ENCODE measurements around the gene KRTAP7-1. TPM values are rescaled to one million over a fixed set of nuclear protein-coding genes. Genes with fewer than 3 reads are reported as not detected.

Gene KRTAP7-1
- total and polyA plus RNA-seq, 2 of the 8 experiments (the other 6 are each of a cell fraction or from before 2014, with no cell fraction given) = not detected

GRCh38 chr21:30829659-30830058, at the start of gene KRTAP7-1 (continued):
- TF ChIP-seq CHD7 (IDR thresholded peaks at IDR 0.05; ENCODE audit: insufficient replicate concordance, low read length) (no peak), JUND (IDR thresholded peaks at IDR 0.05; ENCODE audit: low read length) (no peak), MAFK (IDR thresholded peaks at IDR 0.05; ENCODE audit: low read depth, low read length) (no peak), TAF1 (IDR thresholded peaks at IDR 0.05; ENCODE audit: low read depth, low read length) (no peak), NRF1 (IDR thresholded peaks at IDR 0.05; ENCODE audit: low read depth, low read length) (no peak), HDAC6 (IDR thresholded peaks at IDR 0.05; ENCODE audit: low read depth, low read length) (no peak), KDM4A (IDR thresholded peaks at IDR 0.05; ENCODE audit: low read depth, low read length, severe bottlenecking) (no peak)
- TF ChIP-seq, protein P1, sequence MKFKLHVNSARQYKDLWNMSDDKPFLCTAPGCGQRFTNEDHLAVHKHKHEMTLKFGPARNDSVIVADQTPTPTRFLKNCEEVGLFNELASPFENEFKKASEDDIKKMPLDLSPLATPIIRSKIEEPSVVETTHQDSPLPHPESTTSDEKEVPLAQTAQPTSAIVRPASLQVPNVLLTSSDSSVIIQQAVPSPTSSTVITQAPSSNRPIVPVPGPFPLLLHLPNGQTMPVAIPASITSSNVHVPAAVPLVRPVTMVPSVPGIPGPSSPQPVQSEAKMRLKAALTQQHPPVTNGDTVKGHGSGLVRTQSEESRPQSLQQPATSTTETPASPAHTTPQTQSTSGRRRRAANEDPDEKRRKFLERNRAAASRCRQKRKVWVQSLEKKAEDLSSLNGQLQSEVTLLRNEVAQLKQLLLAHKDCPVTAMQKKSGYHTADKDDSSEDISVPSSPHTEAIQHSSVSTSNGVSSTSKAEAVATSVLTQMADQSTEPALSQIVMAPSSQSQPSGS (IDR thresholded peaks at IDR 0.05; ENCODE audit: low read length) = no peak
